ENCODE measurements around the gene DCST2.
"Not testable (repeated sequence)": the region's sequence is repeated elsewhere in the genome, so short reads cannot be mapped to it uniquely, and the experiment has no call there.

- not testable (repeated sequence) for TF ChIP-seq CTCF (IDR thresholded peaks at IDR 0.05 in 4 of 5, conservative IDR thresholded peaks at IDR 0.05 in 1 of 5); POLR2A (IDR thresholded peaks at IDR 0.05)
Measured at GRCh38 chr1:154986736-154987135, 46.8 kb downstream of the DCST2 start.
